SK-N-SH treated with all-trans-retinoic acid at 6 μM for 48 hours (cell line): ENCODE measurements around the gene DNAJC28.

Experiments used
- ARNTL ChIP-seq: fragments of 450-650 bp; formaldehyde crosslinking; IDR thresholded peaks from 2 replicates; pipeline ENCODE4 v1.5.0; 2020; ENCODE audit warnings: low read depth, mild to moderate bottlenecking, moderate library complexity, borderline replicate concordance
- BACH2 ChIP-seq: fragments of 250-450 bp; sonication (Bioruptor Pico); IDR thresholded peaks from 2 replicates; pipeline ENCODE4 v1.9.0; 2021; ENCODE audit warnings: mild to moderate bottlenecking, borderline replicate concordance
- CREB5 ChIP-seq: fragments of 250-450 bp; sonication (Bioruptor Pico); IDR thresholded peaks from 2 replicates; pipeline ENCODE4 v1.5.1; 2020; ENCODE audit warnings: low read depth, mild to moderate bottlenecking, moderate library complexity
- CSDC2 ChIP-seq: fragments of 250-450 bp; sonication (Bioruptor Pico); IDR thresholded peaks from 2 replicates; pipeline ENCODE4 v1.5.0; 2020; ENCODE audit warnings: mild to moderate bottlenecking, moderate library complexity
- GLIS3 ChIP-seq: fragments of 250-450 bp; sonication (Bioruptor Pico); IDR thresholded peaks from 2 replicates; pipeline ENCODE4 v1.5.0; 2020; ENCODE audit warnings: mild to moderate bottlenecking, moderate library complexity
- POU6F1 ChIP-seq: fragments of 250-450 bp; sonication (Bioruptor Pico); IDR thresholded peaks from 2 replicates; pipeline ENCODE4 v1.8.0; 2021; ENCODE audit warnings: low read depth, mild to moderate bottlenecking, moderate library complexity, borderline replicate concordance
- RARB ChIP-seq: fragments of 250-450 bp; sonication (Bioruptor Pico); IDR thresholded peaks from 2 replicates; pipeline ENCODE4 v1.8.0; 2021; ENCODE audit warnings: mild to moderate bottlenecking, moderate library complexity
- TCF4 ChIP-seq: fragments of 250-450 bp; sonication (Bioruptor Pico); IDR thresholded peaks from 2 replicates; pipeline ENCODE4 v1.8.0; 2021; ENCODE audit warnings: mild to moderate bottlenecking, moderate library complexity, borderline replicate concordance
- TSHZ2 ChIP-seq: fragments of 250-450 bp; sonication (Bioruptor Pico); IDR thresholded peaks from 2 replicates; pipeline ENCODE4 v1.5.0; 2020; ENCODE audit warnings: mild to moderate bottlenecking, moderate library complexity
- ZFP3 ChIP-seq: fragments of 250-450 bp; sonication (Bioruptor Pico); IDR thresholded peaks from 2 replicates; pipeline ENCODE4 v1.5.0; 2020; ENCODE audit warnings: mild to moderate bottlenecking, moderate library complexity
- ZNF565 ChIP-seq: fragments of 450-650 bp; formaldehyde crosslinking; conservative IDR thresholded peaks from 2 replicates; pipeline ENCODE4 v1.5.0; 2020; ENCODE audit warnings: low read depth, mild to moderate bottlenecking, moderate library complexity

GRCh38 chr21:33441489-33442477 lies 49.7 kb downstream of the DNAJC28 start:
- TF ChIP-seq BACH2: no peak
- TF ChIP-seq ZNF565: no peak
- no peak for TF ChIP-seq ARNTL
- TF ChIP-seq RARB: no peak
- TF ChIP-seq CSDC2 (CRISPR knock-in tag): no peak
- TF ChIP-seq TSHZ2 (CRISPR knock-in tag): no peak
- TF ChIP-seq ZFP3: no peak
- TF ChIP-seq TCF4: no peak
- no peak for TF ChIP-seq POU6F1 (CRISPR knock-in tag)
- no peak for TF ChIP-seq GLIS3 (CRISPR knock-in tag)
- TF ChIP-seq CREB5 (CRISPR knock-in tag): no peak
